Spleen (tissue), 11 donors: ENCODE results near the gene PKD2L2. TPM values are rescaled to one million over a fixed set of nuclear protein-coding genes. Genes with fewer than 3 reads are reported as not detected.

Source experiments
- DNase-seq: peaks from one replicate; pipeline ENCODE4 v3.0.0-alpha.2; 2020
- H3K27ac ChIP-seq, 8 donors: fragments of 200-600 bp; sonication (generic) in 7 of 8; 1 replicate in 4 of 8; 2 replicates in 4 of 8; pipeline versions ENCODE4 v1.5.0 to v1.8.0; 2016 to 2021; ENCODE audit warnings: inconsistent platforms in 4 of 8, mild to moderate bottlenecking in 4 of 8, moderate library complexity in 1 of 8
- H3K27me3 ChIP-seq, 7 donors: fragments of 200-600 bp; sonication (generic) in 6 of 7; replicated peaks in 1 of 7; 1 replicate in 4 of 7; 2 replicates in 3 of 7; pipeline versions ENCODE4 v1.5.0 to v1.8.0; 2016 to 2021; ENCODE audit warnings: inconsistent platforms in 3 of 7, mild to moderate bottlenecking in 1 of 7
- H3K36me3 ChIP-seq, 6 donors: fragments of 200-600 bp; sonication (generic) in 5 of 6; 1 replicate in 4 of 6; 2 replicates in 2 of 6; pipeline versions ENCODE4 v1.5.0 to v1.8.0; 2016 to 2021; ENCODE audit warnings: inconsistent platforms in 2 of 6
- H3K4me1 ChIP-seq, 6 donors: fragments of 200-600 bp; sonication (generic) in 5 of 6; 1 replicate in 3 of 6; 2 replicates in 3 of 6; pipeline versions ENCODE4 v1.5.0 to v1.8.0; 2016 to 2021; ENCODE audit warnings: inconsistent platforms in 3 of 6
- H3K4me3 ChIP-seq, 8 donors: fragments of 200-600 bp; sonication (generic) in 7 of 8; 1 replicate in 4 of 8; 2 replicates in 4 of 8; pipeline versions ENCODE4 v1.5.0 to v1.8.0; 2016 to 2021; ENCODE audit warnings: inconsistent platforms in 4 of 8, mild to moderate bottlenecking in 4 of 8, moderate library complexity in 2 of 8
- H3K9me3 ChIP-seq, 8 donors: fragments of 200-600 bp; sonication (generic) in 7 of 8; 1 replicate in 4 of 8; 2 replicates in 4 of 8; pipeline versions ENCODE4 v1.5.0 to v1.8.0; 2016 to 2021; ENCODE audit warnings: inconsistent platforms in 4 of 8
- CTCF ChIP-seq, 11 experiments: fragments of 200-600 bp in 7 of 11; fragments of 450-650 bp in 4 of 11; sonication (generic) in 4 of 11; IDR thresholded peaks in 8 of 11; conservative IDR thresholded peaks in 3 of 11; 1 replicate in 7 of 11; 2 replicates in 4 of 11; pipeline versions ENCODE4 v1.4.0 to v1.8.0; 2016 to 2021; ENCODE audit warnings: antibody characterized with exemption in 11 of 11, inconsistent platforms in 4 of 11, mild to moderate bottlenecking in 1 of 11
- POLR2A ChIP-seq, 3 donors: fragments of 450-650 bp; IDR thresholded peaks; one replicate each; pipeline ENCODE4 v1.5.1; 2017; ENCODE audit warnings: antibody characterized with exemption in 3 of 3, mild to moderate bottlenecking in 1 of 3
- POLR2AphosphoS5 ChIP-seq, 3 donors: sonication (generic); formaldehyde crosslinking; IDR thresholded peaks; one replicate each; pipeline ENCODE4 v1.5.1; 2017; ENCODE audit warnings: antibody characterized with exemption in 3 of 3
- WGBS, 5 donors: extraction: QIAGEN DNeasy Blood & Tissue Kit in 3 of 5; methylation state at CpG; one replicate each; pipeline versions ENCODE4 v1.1.5 to v1.1.7; 2013 to 2018; 5-methylcytosine and 5-hydroxymethylcytosine counted together
- intact Hi-C: fragments of 100-400 bp; cut with DNase I; formaldehyde crosslinking; loops from one replicate; pipeline ENCODE4 v1.15.0; 2023; ENCODE audit warnings: low total_unique reads
- polyA plus RNA-seq, 3 donors: library from polyadenylated mRNA; stranded (reverse); fragments of 200-250 nt; gene quantifications; one replicate each; pipeline ENCODE4 v1.2.1, GENCODE V29; 2013
- total RNA-seq, 7 donors: library from RNA; depleted of rRNA in 3 of 7; stranded (reverse); fragments of >200 nt in 3 of 7; fragmentation: NEBNext Ultra II Directional in 4 of 7; extraction: Animal tissue kit (Norgen Biotek cat#: 25700) in 4 of 7; gene quantifications; one replicate each; pipeline versions ENCODE4 v1.1.0 to v1.2.1, GENCODE V29; 2016 to 2021
- donor health status: healthy with polysubstance abuse.
- donor health status: DM: no; HTN: no; CAD: no; lungs with moderate emphysema.
- donor health status: DM: no; HTN: no; CAD: no.
- donor health status: Bipolar disorder and iron deficiency.
- donor health status: healthy.
- donor health status: DM: no; HTN: no; CAD: no.
- donor health status: DM: yes; HTN: yes; CAD: no.

Gene PKD2L2
- total and polyA plus RNA-seq, 10 donors = 0.09 to 1.8 (median 1.1) TPM; not detected in 7

- Histone ChIP-seq H3K27ac (no peak overlapping the region), H3K27me3 (no peaks in the 10 kb centered on the region), H3K4me1 (no peaks in the 10 kb centered on the region), H3K4me3 (no peak overlapping the region), H3K9me3 (peaks cover 3 to 32% (median 17%) of the 10 kb centered on the region in 8 donors), H3K36me3 (no peaks in the 10 kb centered on the region)
- intact Hi-C loops = no loop called here
- TF ChIP-seq CTCF (IDR thresholded peaks at IDR 0.05 in 8 of 11, conservative IDR thresholded peaks at IDR 0.05 in 3 of 11) (no peak), POLR2AphosphoS5 (IDR thresholded peaks at IDR 0.05) (no peak), POLR2A (IDR thresholded peaks at IDR 0.05) (no peak)
- 88 to 96% (median 90%) methylated on average over 2 of the region's 2 CpGs for WGBS, 5 donors
- no peak for DNase-seq
These were observed 25.5 kb downstream of the PKD2L2 start for GRCh38 chr5:137914758-137915157.

GRCh38 chr5:137916923-137917322 is 27.7 kb downstream of the PKD2L2 start:
- H3K4me1 ChIP-seq = no peaks in the 10 kb centered on the region
- peaks cover 3 to 32% (median 17%) of the 10 kb centered on the region in 8 donors for H3K9me3 ChIP-seq
- no peaks in the 10 kb centered on the region for H3K36me3 ChIP-seq
- TF ChIP-seq POLR2A (IDR thresholded peaks at IDR 0.05) (no peak), CTCF (IDR thresholded peaks at IDR 0.05 in 8 of 11, conservative IDR thresholded peaks at IDR 0.05 in 3 of 11) (no peak), POLR2AphosphoS5 (IDR thresholded peaks at IDR 0.05) (no peak)
- H3K4me3 ChIP-seq = no peak overlapping the region
- DNase-seq = no peak
- 38 to 100% (median 95%) methylated on average over 1 of the region's 1 CpG for WGBS, 5 donors
- H3K27ac ChIP-seq = no peak overlapping the region
- intact Hi-C loops = no loop called here
- no peaks in the 10 kb centered on the region for H3K27me3 ChIP-seq

- TF ChIP-seq POLR2AphosphoS5 (IDR thresholded peaks at IDR 0.05) (no peak), CTCF (IDR thresholded peaks at IDR 0.05 in 8 of 11, conservative IDR thresholded peaks at IDR 0.05 in 3 of 11) (no peak), POLR2A (IDR thresholded peaks at IDR 0.05) (no peak)
- WGBS, 5 donors = 67 to 78% (median 76%) methylated on average over 3 of the region's 3 CpGs
- H3K4me3 ChIP-seq = no peak overlapping the region
- H3K36me3 ChIP-seq = peaks cover 0 to 14% (median 0%) of the 10 kb centered on the region in 6 donors
- DNase-seq = no peak
- no peak overlapping the region for H3K27ac ChIP-seq
- intact Hi-C loops = no loop called here
- peaks cover 0 to 5% (median 0%) of the 10 kb centered on the region in 8 donors for H3K9me3 ChIP-seq
- no peaks in the 10 kb centered on the region for H3K4me1 ChIP-seq
- H3K27me3 ChIP-seq = no peaks in the 10 kb centered on the region
These were observed 32.7 kb downstream of the PKD2L2 start for GRCh38 chr5:137921931-137922330.

- 63 to 78% (median 75%) methylated on average over 4 of the region's 4 CpGs for WGBS, 5 donors
- intact Hi-C loops = no loop called here
- no peak overlapping the region for H3K4me3 ChIP-seq
- no peaks in the 10 kb centered on the region for H3K4me1 ChIP-seq
- TF ChIP-seq POLR2AphosphoS5 (IDR thresholded peaks at IDR 0.05) (no peak), POLR2A (IDR thresholded peaks at IDR 0.05) (no peak), CTCF (IDR thresholded peaks at IDR 0.05 in 8 of 11, conservative IDR thresholded peaks at IDR 0.05 in 3 of 11) (no peak)
- no peaks in the 10 kb centered on the region for H3K27me3 ChIP-seq
- peaks cover 0 to 33% (median 0%) of the 10 kb centered on the region in 6 donors for H3K36me3 ChIP-seq
- H3K27ac ChIP-seq = no peak overlapping the region
- H3K9me3 ChIP-seq = no peaks in the 10 kb centered on the region
- no peak for DNase-seq
These were observed 34.6 kb downstream of the PKD2L2 start for GRCh38 chr5:137923856-137924255.
